GM12801 (cell line): ENCODE results near the gene LMF1.

Source experiments
- CTCF ChIP-seq: IDR thresholded peaks from one replicate; pipeline ENCODE4 v1.5.1; 2011; ENCODE audit warnings: control low read depth; ENCODE audit not compliant: insufficient read length; ENCODE audit errors: extremely low read depth

The LMF1 gene

GRCh38 chr16:840561-841454 is 130.0 kb downstream of the LMF1 start:
- TF ChIP-seq CTCF: no peak

DNA sequence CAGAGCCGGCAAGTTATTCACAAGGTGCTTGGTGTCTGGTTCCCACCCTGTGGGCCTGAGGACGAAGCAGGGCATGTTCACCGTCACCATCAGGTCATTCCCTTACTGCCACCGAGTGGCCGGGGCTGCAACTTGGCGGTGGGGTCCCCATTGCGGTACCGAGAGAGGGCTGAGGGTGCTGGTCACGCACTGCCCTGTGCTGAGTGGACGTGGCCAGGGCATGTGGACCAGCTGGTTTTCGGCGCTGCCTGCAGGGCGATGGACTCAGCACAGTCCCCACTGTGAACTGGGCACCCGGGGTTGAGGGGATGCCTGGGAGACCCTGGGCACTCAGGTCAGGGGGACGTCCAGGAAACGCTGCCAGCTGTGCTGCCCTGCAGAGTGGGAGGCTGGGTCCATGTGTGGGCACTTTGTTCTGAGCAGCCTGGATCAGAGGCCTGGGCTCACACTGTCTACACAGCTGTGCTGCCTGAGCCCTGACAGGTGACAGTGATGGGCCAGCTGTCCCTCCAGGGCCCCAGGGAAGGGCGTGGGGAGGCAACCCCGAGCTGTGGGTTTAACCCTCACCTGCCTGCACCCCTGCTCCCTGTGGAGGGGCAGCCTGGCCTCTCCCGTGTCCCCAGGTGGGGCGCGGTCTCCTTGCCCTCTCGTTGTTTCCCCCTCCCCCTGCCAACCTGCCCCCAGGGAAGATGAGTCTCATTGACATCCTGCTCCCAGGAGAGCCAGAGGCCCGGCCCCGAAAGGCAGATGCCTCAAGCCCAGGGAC is 131.0 kb downstream of the LMF1 start:
- no peak for TF ChIP-seq CTCF

- TF ChIP-seq CTCF: no peak
These were observed 132.0 kb downstream of the LMF1 start for GRCh38 chr16:838741-839140.

GRCh38 chr16:836221-836620 is 134.6 kb downstream of the LMF1 start:
- no peak for TF ChIP-seq CTCF

- no peak for TF ChIP-seq CTCF
These were observed 135.4 kb downstream of the LMF1 start for GRCh38 chr16:835373-835772.

GRCh38 chr16:833411-833810 is 137.4 kb downstream of the LMF1 start:
- TF ChIP-seq CTCF: no peak

GRCh38 chr16:832652-833336 is 138.0 kb downstream of the LMF1 start:
- no peak for TF ChIP-seq CTCF
